ENCODE measurements around the gene HS6ST1. TPM values are rescaled to one million over a fixed set of nuclear protein-coding genes. Genes with fewer than 3 reads are reported as not detected.

Gene HS6ST1
- total RNA-seq, 1 donor from 2014 or later, result 23.3 TPM

DNA sequence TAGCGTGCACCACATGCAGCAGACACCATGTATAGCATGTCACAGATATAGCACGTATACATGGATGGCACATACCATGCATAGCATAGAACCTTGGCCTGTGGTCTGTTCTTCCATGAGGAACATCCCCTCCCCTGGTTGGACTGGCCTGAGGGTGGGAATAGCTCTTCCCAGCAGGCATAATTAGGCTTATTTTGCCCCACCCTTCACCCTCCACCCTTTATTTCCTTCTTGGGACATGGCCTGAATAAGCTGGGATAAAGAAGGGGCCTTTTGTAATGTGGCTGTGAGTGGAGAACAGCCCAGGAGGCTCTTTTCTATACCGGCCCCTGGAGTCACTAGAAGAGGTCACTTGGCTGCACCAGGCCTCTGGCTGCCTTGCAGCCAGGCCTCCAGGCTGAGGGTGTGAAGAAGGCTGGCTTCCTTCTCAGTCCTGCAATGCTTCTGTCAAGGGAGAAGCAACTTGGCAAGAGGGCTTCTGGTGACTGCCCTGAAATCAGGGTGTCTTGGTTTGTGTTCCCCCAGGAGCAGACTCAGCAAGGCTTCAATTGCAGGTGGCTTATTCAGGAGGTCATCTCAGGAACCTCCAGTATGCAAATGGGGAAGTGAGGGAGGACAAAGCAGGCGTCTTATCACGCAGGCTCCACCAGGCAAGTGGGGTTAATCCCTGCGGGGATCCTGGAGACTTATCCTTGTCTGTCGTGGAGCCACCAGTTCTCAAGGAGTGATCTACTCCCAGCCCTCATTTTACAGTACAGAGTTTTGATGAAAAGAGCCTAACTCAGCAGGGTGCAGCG lies 68.2 kb downstream of the HS6ST1 start:
- H3K9me3 Mint-ChIP-seq (ENCODE audit: unreplicated experiment), result no peaks in the 10 kb centered on the region
- H3K4me1 Mint-ChIP-seq (ENCODE audit: unreplicated experiment), result peaks cover 9% of the 10 kb centered on the region
- TF ChIP-seq, protein P1, sequence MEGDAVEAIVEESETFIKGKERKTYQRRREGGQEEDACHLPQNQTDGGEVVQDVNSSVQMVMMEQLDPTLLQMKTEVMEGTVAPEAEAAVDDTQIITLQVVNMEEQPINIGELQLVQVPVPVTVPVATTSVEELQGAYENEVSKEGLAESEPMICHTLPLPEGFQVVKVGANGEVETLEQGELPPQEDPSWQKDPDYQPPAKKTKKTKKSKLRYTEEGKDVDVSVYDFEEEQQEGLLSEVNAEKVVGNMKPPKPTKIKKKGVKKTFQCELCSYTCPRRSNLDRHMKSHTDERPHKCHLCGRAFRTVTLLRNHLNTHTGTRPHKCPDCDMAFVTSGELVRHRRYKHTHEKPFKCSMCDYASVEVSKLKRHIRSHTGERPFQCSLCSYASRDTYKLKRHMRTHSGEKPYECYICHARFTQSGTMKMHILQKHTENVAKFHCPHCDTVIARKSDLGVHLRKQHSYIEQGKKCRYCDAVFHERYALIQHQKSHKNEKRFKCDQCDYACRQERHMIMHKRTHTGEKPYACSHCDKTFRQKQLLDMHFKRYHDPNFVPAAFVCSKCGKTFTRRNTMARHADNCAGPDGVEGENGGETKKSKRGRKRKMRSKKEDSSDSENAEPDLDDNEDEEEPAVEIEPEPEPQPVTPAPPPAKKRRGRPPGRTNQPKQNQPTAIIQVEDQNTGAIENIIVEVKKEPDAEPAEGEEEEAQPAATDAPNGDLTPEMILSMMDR (IDR thresholded peaks at IDR 0.05; ENCODE audit: unreplicated experiment), result no peak
- H3K27ac Mint-ChIP-seq (ENCODE audit: unreplicated experiment), result no peak overlapping the region
- DNase-seq (ENCODE audit: low spot score), result no peak
- no peaks in the 10 kb centered on the region for H3K36me3 Mint-ChIP-seq (ENCODE audit: low read depth, unreplicated experiment)
- H3K4me3 Mint-ChIP-seq (ENCODE audit: unreplicated experiment), result no peak overlapping the region
- no peaks in the 10 kb centered on the region for H3K27me3 Mint-ChIP-seq (ENCODE audit: unreplicated experiment)

DNA sequence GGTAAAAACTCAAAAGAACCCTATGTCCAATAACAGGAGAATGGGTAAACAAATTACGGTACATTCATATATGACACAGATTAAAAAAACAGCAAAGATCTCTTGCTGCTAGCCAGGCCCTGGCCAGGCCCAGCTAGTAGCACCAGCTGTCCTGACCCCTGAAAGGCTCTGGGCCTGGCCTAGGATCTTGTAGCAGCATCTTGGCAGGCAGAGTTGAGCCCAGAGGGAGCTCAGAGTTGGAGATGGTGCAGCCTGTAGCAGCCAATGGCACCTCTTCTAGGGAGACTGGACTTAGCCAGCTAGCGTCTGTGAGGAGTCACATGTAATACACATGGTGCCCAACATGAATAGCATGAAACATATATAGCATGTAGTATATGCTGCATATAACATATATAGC lies 69.1 kb downstream of the HS6ST1 start:
- no peak overlapping the region for H3K4me3 Mint-ChIP-seq (ENCODE audit: unreplicated experiment)
- no peak for DNase-seq (ENCODE audit: low spot score)
- TF ChIP-seq, protein P1 (IDR thresholded peaks at IDR 0.05; ENCODE audit: unreplicated experiment), result no peak
- H3K27me3 Mint-ChIP-seq (ENCODE audit: unreplicated experiment), result no peaks in the 10 kb centered on the region
- no peaks in the 10 kb centered on the region for H3K9me3 Mint-ChIP-seq (ENCODE audit: unreplicated experiment)
- no peak overlapping the region for H3K27ac Mint-ChIP-seq (ENCODE audit: unreplicated experiment)
- H3K4me1 Mint-ChIP-seq (ENCODE audit: unreplicated experiment), result peaks cover 7% of the 10 kb centered on the region
- H3K36me3 Mint-ChIP-seq (ENCODE audit: low read depth, unreplicated experiment), result no peaks in the 10 kb centered on the region

DNA sequence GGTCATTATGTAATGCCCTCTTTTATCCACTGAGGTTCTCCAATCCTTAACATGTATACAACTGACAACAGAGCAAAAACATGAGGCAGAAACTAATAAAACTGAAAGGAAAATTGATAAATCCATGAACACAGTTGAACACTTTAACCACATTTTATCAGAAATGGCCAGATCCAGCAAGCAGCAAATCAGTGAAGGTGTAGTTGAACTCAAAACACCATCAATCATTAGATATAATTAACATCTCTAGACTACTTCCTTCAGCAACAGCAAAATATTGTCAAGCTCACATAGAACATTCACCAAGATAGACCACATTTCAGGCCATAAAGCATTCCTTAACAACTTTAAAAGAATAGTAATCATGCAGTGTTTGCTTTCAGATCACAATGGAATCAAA lies 72.9 kb downstream of the HS6ST1 start:
- Mint-ChIP-seq H3K36me3 (ENCODE audit: low read depth, unreplicated experiment) (no peaks in the 10 kb centered on the region), H3K27me3 (ENCODE audit: unreplicated experiment) (no peaks in the 10 kb centered on the region), H3K4me3 (ENCODE audit: unreplicated experiment) (no peak overlapping the region), H3K4me1 (ENCODE audit: unreplicated experiment) (peaks cover 20% of the 10 kb centered on the region), H3K27ac (ENCODE audit: unreplicated experiment) (no peak overlapping the region), H3K9me3 (ENCODE audit: unreplicated experiment) (no peaks in the 10 kb centered on the region)
- no peak for DNase-seq (ENCODE audit: low spot score)
- TF ChIP-seq, protein P1 (IDR thresholded peaks at IDR 0.05; ENCODE audit: unreplicated experiment), result no peak

DNA sequence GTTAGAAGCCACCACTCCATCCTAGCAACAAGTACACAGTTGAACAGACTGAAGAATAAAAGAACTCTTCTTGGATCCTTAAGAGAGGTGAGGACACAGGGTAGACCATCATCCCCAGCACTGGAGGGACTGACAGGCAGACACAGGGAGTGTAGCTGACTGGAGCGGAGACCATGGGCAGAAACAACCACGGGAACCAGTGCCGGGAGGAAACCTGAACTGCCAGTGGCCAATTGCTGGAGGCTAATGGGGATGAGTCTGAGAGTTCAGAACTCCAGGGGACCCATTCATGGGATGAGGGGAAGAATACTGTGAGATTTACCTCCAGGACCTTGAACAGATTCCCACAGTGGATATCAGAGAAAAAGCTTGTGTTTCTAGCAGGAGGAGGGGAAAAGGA lies 76.8 kb downstream of the HS6ST1 start:
- Mint-ChIP-seq H3K27me3 (ENCODE audit: unreplicated experiment) (peaks cover 4% of the 10 kb centered on the region), H3K4me1 (ENCODE audit: unreplicated experiment) (peaks cover 19% of the 10 kb centered on the region), H3K27ac (ENCODE audit: unreplicated experiment) (no peak overlapping the region), H3K36me3 (ENCODE audit: low read depth, unreplicated experiment) (peaks cover 3% of the 10 kb centered on the region), H3K4me3 (ENCODE audit: unreplicated experiment) (no peak overlapping the region), H3K9me3 (ENCODE audit: unreplicated experiment) (peaks cover 5% of the 10 kb centered on the region)
- no peak for DNase-seq (ENCODE audit: low spot score)
- TF ChIP-seq, protein P1 (IDR thresholded peaks at IDR 0.05; ENCODE audit: unreplicated experiment), result no peak

DNA sequence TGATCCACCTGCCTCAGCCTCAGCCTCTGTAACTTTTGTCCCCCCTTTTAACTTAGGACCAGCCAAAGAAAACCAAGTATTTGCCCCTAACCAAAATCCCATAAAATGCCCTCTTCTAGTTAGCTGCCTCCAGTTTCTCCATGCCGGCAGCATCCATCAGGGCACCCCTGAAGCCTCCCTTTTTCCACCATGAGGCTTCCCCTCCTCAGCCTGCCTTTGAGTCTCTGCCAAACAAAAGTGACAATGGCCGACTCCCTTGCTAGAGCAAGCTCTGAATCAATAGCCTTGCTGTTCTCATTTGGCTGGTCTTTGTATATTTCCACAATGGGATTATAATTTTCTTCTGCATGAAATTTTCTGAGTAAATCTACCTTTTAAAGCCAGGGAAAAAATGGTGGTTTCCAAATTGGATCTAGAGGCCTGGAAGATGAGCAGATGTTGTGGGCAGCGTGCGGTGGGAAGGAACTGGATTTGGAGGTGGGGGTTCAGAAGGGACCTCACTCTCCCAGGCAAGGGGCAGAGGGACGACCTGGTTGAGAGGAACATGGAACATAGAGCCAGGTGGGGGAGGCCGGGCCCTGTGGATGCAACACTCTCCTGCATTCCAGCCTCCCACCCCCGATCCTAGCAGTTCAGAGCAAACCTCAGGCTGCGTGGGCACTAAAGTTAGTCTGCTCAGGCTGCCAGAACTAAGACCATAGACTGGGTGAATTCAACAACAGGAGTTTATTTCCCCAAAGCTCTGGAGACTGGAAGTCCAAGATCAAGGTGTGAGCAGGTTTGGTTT lies 80.6 kb downstream of the HS6ST1 start:
- H3K27ac Mint-ChIP-seq (ENCODE audit: unreplicated experiment), result no peak overlapping the region
- TF ChIP-seq, protein P1 (IDR thresholded peaks at IDR 0.05; ENCODE audit: unreplicated experiment), result no peak
- H3K27me3 Mint-ChIP-seq (ENCODE audit: unreplicated experiment), result peaks cover 4% of the 10 kb centered on the region
- peaks cover 3% of the 10 kb centered on the region for H3K36me3 Mint-ChIP-seq (ENCODE audit: low read depth, unreplicated experiment)
- H3K4me3 Mint-ChIP-seq (ENCODE audit: unreplicated experiment), result no peak overlapping the region
- H3K9me3 Mint-ChIP-seq (ENCODE audit: unreplicated experiment), result peaks cover 5% of the 10 kb centered on the region
- H3K4me1 Mint-ChIP-seq (ENCODE audit: unreplicated experiment), result peaks cover 4% of the 10 kb centered on the region
- DNase-seq (ENCODE audit: low spot score), result no peak
